ENCODE data around the gene SSR4. TPM values are rescaled to one million over a fixed set of nuclear protein-coding genes. Genes with fewer than 3 reads are reported as not detected.

Gene SSR4
- total and polyA plus RNA-seq, 2 of the 8 experiments (the other 6 are each of a cell fraction or from before 2014, with no cell fraction given) = 168 to 642 TPM

DNA sequence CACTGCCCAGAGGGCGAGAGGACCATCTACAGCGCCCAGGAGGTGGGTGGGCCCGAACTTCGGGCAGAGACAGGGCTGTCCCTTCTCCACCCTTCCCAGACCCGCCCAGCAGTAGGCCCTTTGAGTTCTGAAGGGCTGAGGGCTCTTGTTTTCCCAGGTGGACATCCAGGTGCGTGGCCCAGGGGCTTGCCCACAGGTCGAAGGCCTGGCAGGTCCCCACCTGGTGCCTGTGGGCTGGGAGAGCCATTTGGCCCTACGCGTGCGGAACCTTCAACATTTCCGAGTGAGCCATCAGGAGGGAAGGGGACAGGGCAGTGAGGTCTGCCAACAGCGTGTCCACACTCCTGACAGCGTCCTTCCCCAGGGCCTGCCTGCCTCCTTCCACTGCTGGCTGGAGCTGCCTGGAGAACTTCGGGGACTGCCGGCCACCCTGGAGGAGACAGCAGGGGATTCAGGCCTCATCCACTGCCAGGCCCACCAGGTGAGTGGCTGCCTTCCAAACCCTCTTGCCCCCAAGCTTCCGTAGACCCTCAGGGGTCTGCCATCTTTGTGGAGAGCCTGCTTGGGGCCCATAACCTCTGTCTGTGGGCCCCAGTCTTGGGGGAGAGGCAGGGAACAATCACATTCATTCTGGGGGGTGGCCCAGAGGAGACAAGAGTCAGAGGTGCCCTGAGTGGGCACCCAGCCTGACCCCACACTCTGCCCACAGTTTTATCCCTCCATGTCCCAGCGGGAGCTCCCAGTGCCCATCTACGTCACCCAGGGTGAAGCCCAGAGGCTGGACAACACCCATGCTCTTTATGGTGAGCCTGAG is 23.7 kb upstream of the SSR4 start (continued):
- TF ChIP-seq, protein P1, sequence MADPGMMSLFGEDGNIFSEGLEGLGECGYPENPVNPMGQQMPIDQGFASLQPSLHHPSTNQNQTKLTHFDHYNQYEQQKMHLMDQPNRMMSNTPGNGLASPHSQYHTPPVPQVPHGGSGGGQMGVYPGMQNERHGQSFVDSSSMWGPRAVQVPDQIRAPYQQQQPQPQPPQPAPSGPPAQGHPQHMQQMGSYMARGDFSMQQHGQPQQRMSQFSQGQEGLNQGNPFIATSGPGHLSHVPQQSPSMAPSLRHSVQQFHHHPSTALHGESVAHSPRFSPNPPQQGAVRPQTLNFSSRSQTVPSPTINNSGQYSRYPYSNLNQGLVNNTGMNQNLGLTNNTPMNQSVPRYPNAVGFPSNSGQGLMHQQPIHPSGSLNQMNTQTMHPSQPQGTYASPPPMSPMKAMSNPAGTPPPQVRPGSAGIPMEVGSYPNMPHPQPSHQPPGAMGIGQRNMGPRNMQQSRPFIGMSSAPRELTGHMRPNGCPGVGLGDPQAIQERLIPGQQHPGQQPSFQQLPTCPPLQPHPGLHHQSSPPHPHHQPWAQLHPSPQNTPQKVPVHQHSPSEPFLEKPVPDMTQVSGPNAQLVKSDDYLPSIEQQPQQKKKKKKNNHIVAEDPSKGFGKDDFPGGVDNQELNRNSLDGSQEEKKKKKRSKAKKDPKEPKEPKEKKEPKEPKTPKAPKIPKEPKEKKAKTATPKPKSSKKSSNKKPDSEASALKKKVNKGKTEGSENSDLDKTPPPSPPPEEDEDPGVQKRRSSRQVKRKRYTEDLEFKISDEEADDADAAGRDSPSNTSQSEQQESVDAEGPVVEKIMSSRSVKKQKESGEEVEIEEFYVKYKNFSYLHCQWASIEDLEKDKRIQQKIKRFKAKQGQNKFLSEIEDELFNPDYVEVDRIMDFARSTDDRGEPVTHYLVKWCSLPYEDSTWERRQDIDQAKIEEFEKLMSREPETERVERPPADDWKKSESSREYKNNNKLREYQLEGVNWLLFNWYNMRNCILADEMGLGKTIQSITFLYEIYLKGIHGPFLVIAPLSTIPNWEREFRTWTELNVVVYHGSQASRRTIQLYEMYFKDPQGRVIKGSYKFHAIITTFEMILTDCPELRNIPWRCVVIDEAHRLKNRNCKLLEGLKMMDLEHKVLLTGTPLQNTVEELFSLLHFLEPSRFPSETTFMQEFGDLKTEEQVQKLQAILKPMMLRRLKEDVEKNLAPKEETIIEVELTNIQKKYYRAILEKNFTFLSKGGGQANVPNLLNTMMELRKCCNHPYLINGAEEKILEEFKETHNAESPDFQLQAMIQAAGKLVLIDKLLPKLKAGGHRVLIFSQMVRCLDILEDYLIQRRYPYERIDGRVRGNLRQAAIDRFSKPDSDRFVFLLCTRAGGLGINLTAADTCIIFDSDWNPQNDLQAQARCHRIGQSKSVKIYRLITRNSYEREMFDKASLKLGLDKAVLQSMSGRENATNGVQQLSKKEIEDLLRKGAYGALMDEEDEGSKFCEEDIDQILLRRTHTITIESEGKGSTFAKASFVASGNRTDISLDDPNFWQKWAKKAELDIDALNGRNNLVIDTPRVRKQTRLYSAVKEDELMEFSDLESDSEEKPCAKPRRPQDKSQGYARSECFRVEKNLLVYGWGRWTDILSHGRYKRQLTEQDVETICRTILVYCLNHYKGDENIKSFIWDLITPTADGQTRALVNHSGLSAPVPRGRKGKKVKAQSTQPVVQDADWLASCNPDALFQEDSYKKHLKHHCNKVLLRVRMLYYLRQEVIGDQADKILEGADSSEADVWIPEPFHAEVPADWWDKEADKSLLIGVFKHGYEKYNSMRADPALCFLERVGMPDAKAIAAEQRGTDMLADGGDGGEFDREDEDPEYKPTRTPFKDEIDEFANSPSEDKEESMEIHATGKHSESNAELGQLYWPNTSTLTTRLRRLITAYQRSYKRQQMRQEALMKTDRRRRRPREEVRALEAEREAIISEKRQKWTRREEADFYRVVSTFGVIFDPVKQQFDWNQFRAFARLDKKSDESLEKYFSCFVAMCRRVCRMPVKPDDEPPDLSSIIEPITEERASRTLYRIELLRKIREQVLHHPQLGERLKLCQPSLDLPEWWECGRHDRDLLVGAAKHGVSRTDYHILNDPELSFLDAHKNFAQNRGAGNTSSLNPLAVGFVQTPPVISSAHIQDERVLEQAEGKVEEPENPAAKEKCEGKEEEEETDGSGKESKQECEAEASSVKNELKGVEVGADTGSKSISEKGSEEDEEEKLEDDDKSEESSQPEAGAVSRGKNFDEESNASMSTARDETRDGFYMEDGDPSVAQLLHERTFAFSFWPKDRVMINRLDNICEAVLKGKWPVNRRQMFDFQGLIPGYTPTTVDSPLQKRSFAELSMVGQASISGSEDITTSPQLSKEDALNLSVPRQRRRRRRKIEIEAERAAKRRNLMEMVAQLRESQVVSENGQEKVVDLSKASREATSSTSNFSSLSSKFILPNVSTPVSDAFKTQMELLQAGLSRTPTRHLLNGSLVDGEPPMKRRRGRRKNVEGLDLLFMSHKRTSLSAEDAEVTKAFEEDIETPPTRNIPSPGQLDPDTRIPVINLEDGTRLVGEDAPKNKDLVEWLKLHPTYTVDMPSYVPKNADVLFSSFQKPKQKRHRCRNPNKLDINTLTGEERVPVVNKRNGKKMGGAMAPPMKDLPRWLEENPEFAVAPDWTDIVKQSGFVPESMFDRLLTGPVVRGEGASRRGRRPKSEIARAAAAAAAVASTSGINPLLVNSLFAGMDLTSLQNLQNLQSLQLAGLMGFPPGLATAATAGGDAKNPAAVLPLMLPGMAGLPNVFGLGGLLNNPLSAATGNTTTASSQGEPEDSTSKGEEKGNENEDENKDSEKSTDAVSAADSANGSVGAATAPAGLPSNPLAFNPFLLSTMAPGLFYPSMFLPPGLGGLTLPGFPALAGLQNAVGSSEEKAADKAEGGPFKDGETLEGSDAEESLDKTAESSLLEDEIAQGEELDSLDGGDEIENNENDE (IDR thresholded peaks at IDR 0.05; ENCODE audit: insufficient replicate concordance, low read length) = no peak
- TF ChIP-seq TAF7 (optimal IDR thresholded peaks at IDR 0.05; ENCODE audit: borderline replicate concordance, low read depth, low read length) (no peak), SAP30 (IDR thresholded peaks at IDR 0.05; ENCODE audit: insufficient read depth, insufficient replicate concordance, low read length) (no peak)

Data from H1 (cell line).